Measurements from ENCODE around the gene DOCK3. TPM values are rescaled to one million over a fixed set of nuclear protein-coding genes. Genes with fewer than 3 reads are reported as not detected.

The DOCK3 gene
- total RNA-seq, 1 experiment from 2014 or later, result 0.15 TPM

GRCh38 chr3:51392355-51393133 lies 717.8 kb downstream of the DOCK3 start:
- ATAC-seq (no peak), DNase-seq (no peak)
- no peak overlapping the region for H2AFZ ChIP-seq (ENCODE audit: low read length)
- H3K9ac ChIP-seq (ENCODE audit: low read length), result peak overlapping the region; percentile 83
- no peaks in the 10 kb centered on the region for H3K9me2 ChIP-seq (replicated peaks; ENCODE audit: low read length)
- peaks cover 36% of the 10 kb centered on the region for H3K4me1 ChIP-seq (ENCODE audit: insufficient read depth, low read length)
- no peaks in the 10 kb centered on the region for H3K9me3 ChIP-seq (ENCODE audit: low read length)
- CTCF ChIA-PET, result no interaction called here
- no peak overlapping the region for H3K27ac ChIP-seq (ENCODE audit: low read length)
- H4K20me1 ChIP-seq (ENCODE audit: low read length), result peaks cover 46% of the 10 kb centered on the region
- H3K36me3 ChIP-seq (ENCODE audit: low read depth, low read length), result peaks cover 76% of the 10 kb centered on the region
- TF ChIP-seq CTCF (conservative IDR thresholded peaks at IDR 0.05; ENCODE audit: low read depth, low read length), result no peak
- H3F3A ChIP-seq (ENCODE audit: low read length, unreplicated experiment), result no peaks in the 10 kb centered on the region
- peak overlapping the region; percentile 88 for H3K4me2 ChIP-seq (ENCODE audit: low read length)
- POLR2A ChIA-PET (ENCODE audit: unreplicated experiment), result no interaction called here
- intact Hi-C loops (cut with micrococcal nuclease), result no loop called here
- no peaks in the 10 kb centered on the region for H3K27me3 ChIP-seq (ENCODE audit: low read length)
- no TSS peak for BruUV-seq (replicated peaks)
- peak overlapping the region; percentile 73 for H3K4me3 ChIP-seq (ENCODE audit: low read length)
- H3K79me2 ChIP-seq (ENCODE audit: low read length), result peaks cover 61% of the 10 kb centered on the region

- H3F3A ChIP-seq (ENCODE audit: low read length, unreplicated experiment), result no peaks in the 10 kb centered on the region
- BruUV-seq (replicated peaks), result TSS peak; percentile 20
- H4K20me1 ChIP-seq (ENCODE audit: low read length), result peaks cover 40% of the 10 kb centered on the region
- H3K9ac ChIP-seq (ENCODE audit: low read length), result no peak overlapping the region
- no peak for TF ChIP-seq EZH2phosphoT487 (IDR thresholded peaks at IDR 0.05; ENCODE audit: borderline replicate concordance, low read length)
- no peak for TF ChIP-seq EZH2 (IDR thresholded peaks at IDR 0.05; ENCODE audit: low read length, unreplicated experiment)
- TF ChIP-seq CTCF (conservative IDR thresholded peaks at IDR 0.05; ENCODE audit: low read depth, low read length), result no peak
- ATAC-seq (no peak), DNase-seq (no peak)
- no peak overlapping the region for H3K4me2 ChIP-seq (ENCODE audit: low read length)
- ChIA-PET POLR2A (ENCODE audit: unreplicated experiment) (no interaction called here), CTCF (no interaction called here)
- no peaks in the 10 kb centered on the region for H3K9me3 ChIP-seq (ENCODE audit: low read length)
- peaks cover 55% of the 10 kb centered on the region for H3K79me2 ChIP-seq (ENCODE audit: low read length)
- intact Hi-C loops (cut with micrococcal nuclease), result no loop called here
- no peak overlapping the region for H3K27ac ChIP-seq (ENCODE audit: low read length)
- peak overlapping the region; percentile 73; the same call in 1 of the 2 replicates for H3K4me3 ChIP-seq (ENCODE audit: low read length)
- peaks cover 71% of the 10 kb centered on the region for H3K36me3 ChIP-seq (ENCODE audit: low read depth, low read length)
- no peaks in the 10 kb centered on the region for H3K27me3 ChIP-seq (ENCODE audit: low read length)
- peaks cover 30% of the 10 kb centered on the region for H3K4me1 ChIP-seq (ENCODE audit: insufficient read depth, low read length)
- no peak overlapping the region for H2AFZ ChIP-seq (ENCODE audit: low read length)
- no peaks in the 10 kb centered on the region for H3K9me2 ChIP-seq (replicated peaks; ENCODE audit: low read length)
Measured at GRCh38 chr3:51393134-51393495, 718.4 kb downstream of the DOCK3 start.

GRCh38 chr3:51393564-51393963 lies 718.8 kb downstream of the DOCK3 start:
- TF ChIP-seq EZH2phosphoT487 (IDR thresholded peaks at IDR 0.05; ENCODE audit: borderline replicate concordance, low read length) (no peak), EZH2 (IDR thresholded peaks at IDR 0.05; ENCODE audit: low read length, unreplicated experiment) (no peak), CTCF (conservative IDR thresholded peaks at IDR 0.05; ENCODE audit: low read depth, low read length) (no peak)

More at GRCh38 chr3:51393564-51393963, 718.8 kb downstream of the DOCK3 start:
- no peak overlapping the region for H2AFZ ChIP-seq (ENCODE audit: low read length)
- POLR2A ChIA-PET (ENCODE audit: unreplicated experiment), result no interaction called here
- H3K9ac ChIP-seq (ENCODE audit: low read length), result no peak overlapping the region
- peaks cover 26% of the 10 kb centered on the region for H3K4me1 ChIP-seq (ENCODE audit: insufficient read depth, low read length)
- no TSS peak for BruUV-seq (replicated peaks)
- intact Hi-C loops (cut with micrococcal nuclease), result no loop called here
- H3K27ac ChIP-seq (ENCODE audit: low read length), result no peak overlapping the region
- DNase-seq (no peak), ATAC-seq (no peak)
- H3K36me3 ChIP-seq (ENCODE audit: low read depth, low read length), result peaks cover 72% of the 10 kb centered on the region
- no peaks in the 10 kb centered on the region for H3F3A ChIP-seq (ENCODE audit: low read length, unreplicated experiment)
- peaks cover 52% of the 10 kb centered on the region for H3K79me2 ChIP-seq (ENCODE audit: low read length)
- H3K9me3 ChIP-seq (ENCODE audit: low read length), result no peaks in the 10 kb centered on the region
- H3K4me3 ChIP-seq (ENCODE audit: low read length), result no peak overlapping the region
- H3K27me3 ChIP-seq (ENCODE audit: low read length), result no peaks in the 10 kb centered on the region
- CTCF ChIA-PET, result no interaction called here
- H3K4me2 ChIP-seq (ENCODE audit: low read length), result no peak overlapping the region
- no peaks in the 10 kb centered on the region for H3K9me2 ChIP-seq (replicated peaks; ENCODE audit: low read length)
- peaks cover 37% of the 10 kb centered on the region for H4K20me1 ChIP-seq (ENCODE audit: low read length)

All from PC-3 (cell line).